Erythroblast (primary cell): ENCODE results near the gene PCA3.

ENCODE experiments used
- GATA1 ChIP-seq: IDR thresholded peaks from 2 replicates; pipeline ENCODE4 v1.6.1; 2011; ENCODE audit warnings: low read depth, mild to moderate bottlenecking, control low read depth, low read length, moderate library complexity
- POLR2A ChIP-seq: IDR thresholded peaks from 2 replicates; pipeline ENCODE4 v1.6.1; 2011; ENCODE audit warnings: mild to moderate bottlenecking, low read length

- TF ChIP-seq POLR2A, result no peak
- no peak for TF ChIP-seq GATA1
Measured at GRCh38 chr9:76756268-76756640, 8.0 kb upstream of the PCA3 start.
